ENCODE data around the gene HDAC4. TPM values are rescaled to one million over a fixed set of nuclear protein-coding genes. Genes with fewer than 3 reads are reported as not detected.

Gene HDAC4
- polyA plus RNA-seq, 2 of the 4 experiments (the other 2 are of a cell fraction), result 8.6 to 10.4 TPM

DNA sequence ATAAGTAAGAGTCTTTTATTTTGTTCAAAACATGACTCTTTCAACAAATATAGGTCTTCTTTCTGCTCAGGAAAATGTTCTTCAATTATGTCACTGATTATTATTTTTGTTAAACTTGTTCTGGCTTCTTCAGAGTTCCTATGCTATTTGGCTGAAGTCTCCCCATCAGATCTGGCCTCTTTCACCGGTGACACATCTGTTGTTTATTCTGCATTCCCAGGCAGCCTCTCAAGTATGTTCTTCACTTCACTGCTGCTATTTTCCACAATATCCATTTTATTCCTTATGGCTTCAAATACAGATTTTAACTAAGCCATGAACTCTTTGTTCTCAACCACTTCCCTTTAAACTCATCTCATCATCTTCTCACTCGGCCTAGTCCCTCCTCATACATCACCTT, 45.7 kb downstream of the HDAC4 start:
- Histone ChIP-seq H3K9me3 (peaks cover 13% of the 10 kb centered on the region), H3K4me3 (no peak overlapping the region), H3K27ac (no peak overlapping the region), H3K4me2 (no peak overlapping the region), H3K4me1 (no peaks in the 10 kb centered on the region)
- POLR2A ChIA-PET, result interaction anchor here (0.6 kb wide), 1 partner anchor 46 kb away, joined by 3 read pairs; no protein-coding TSS in a partner anchor
- WGBS (ENCODE audit: missing lambda C conversion rate), result 80% methylated on average over 2 of the region's 2 CpGs
- no peak for ATAC-seq
- no peak for DNase-seq (ENCODE audit: low read depth in 1 of 2, low spot score in 1 of 2)
- TF ChIP-seq CHD4 (IDR thresholded peaks at IDR 0.05; ENCODE audit: borderline replicate concordance) (no peak), KDM1A (IDR thresholded peaks at IDR 0.05; ENCODE audit: low read depth) (no peak), CBX8 (IDR thresholded peaks at IDR 0.05) (no peak), KDM5A (IDR thresholded peaks at IDR 0.05) (no peak), RARB (CRISPR knock-in tag; IDR thresholded peaks at IDR 0.05) (no peak), RCOR1 (IDR thresholded peaks at IDR 0.05; ENCODE audit: low read depth, low read length) (no peak), HEYL (CRISPR knock-in tag; IDR thresholded peaks at IDR 0.05) (no peak), HDAC2 (IDR thresholded peaks at IDR 0.05) (no peak), POLR2AphosphoS2 (conservative IDR thresholded peaks at IDR 0.05; ENCODE audit: low read length) (no peak)
- TF ChIP-seq, protein P1, sequence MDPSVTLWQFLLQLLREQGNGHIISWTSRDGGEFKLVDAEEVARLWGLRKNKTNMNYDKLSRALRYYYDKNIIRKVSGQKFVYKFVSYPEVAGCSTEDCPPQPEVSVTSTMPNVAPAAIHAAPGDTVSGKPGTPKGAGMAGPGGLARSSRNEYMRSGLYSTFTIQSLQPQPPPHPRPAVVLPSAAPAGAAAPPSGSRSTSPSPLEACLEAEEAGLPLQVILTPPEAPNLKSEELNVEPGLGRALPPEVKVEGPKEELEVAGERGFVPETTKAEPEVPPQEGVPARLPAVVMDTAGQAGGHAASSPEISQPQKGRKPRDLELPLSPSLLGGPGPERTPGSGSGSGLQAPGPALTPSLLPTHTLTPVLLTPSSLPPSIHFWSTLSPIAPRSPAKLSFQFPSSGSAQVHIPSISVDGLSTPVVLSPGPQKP (IDR thresholded peaks at IDR 0.05; ENCODE audit: low read depth, low read length), result no peak
- TF ChIP-seq, protein P2, sequence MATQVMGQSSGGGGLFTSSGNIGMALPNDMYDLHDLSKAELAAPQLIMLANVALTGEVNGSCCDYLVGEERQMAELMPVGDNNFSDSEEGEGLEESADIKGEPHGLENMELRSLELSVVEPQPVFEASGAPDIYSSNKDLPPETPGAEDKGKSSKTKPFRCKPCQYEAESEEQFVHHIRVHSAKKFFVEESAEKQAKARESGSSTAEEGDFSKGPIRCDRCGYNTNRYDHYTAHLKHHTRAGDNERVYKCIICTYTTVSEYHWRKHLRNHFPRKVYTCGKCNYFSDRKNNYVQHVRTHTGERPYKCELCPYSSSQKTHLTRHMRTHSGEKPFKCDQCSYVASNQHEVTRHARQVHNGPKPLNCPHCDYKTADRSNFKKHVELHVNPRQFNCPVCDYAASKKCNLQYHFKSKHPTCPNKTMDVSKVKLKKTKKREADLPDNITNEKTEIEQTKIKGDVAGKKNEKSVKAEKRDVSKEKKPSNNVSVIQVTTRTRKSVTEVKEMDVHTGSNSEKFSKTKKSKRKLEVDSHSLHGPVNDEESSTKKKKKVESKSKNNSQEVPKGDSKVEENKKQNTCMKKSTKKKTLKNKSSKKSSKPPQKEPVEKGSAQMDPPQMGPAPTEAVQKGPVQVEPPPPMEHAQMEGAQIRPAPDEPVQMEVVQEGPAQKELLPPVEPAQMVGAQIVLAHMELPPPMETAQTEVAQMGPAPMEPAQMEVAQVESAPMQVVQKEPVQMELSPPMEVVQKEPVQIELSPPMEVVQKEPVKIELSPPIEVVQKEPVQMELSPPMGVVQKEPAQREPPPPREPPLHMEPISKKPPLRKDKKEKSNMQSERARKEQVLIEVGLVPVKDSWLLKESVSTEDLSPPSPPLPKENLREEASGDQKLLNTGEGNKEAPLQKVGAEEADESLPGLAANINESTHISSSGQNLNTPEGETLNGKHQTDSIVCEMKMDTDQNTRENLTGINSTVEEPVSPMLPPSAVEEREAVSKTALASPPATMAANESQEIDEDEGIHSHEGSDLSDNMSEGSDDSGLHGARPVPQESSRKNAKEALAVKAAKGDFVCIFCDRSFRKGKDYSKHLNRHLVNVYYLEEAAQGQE (IDR thresholded peaks at IDR 0.05), result no peak
- CTCF ChIA-PET, result interaction anchor here (1.3 kb wide), 1 partner anchor 593 kb away, joined by 3 read pairs; no protein-coding TSS in a partner anchor
- no peak for FAIRE-seq

DNA sequence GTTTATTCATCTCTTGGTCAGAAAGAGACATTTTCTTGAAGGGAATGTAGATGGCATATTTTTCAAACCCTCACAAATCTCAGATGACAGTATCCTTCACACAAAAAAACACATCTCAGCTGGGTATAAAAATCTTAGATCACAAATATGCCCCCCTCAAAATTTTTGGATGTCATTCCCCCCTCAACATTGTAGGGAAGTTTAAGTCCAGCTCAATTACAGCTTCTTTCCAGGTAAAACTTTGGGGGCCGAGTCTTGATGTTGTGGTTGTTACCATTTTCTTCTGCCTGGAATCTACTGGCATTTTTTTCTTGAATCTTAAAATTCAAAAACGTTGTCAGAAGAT, 46.1 kb downstream of the HDAC4 start:
- Histone ChIP-seq H3K4me1 (no peaks in the 10 kb centered on the region), H3K27ac (no peak overlapping the region), H3K4me3 (no peak overlapping the region), H3K4me2 (no peak overlapping the region), H3K9me3 (peaks cover 13% of the 10 kb centered on the region)
- CTCF ChIA-PET, result interaction anchor here (1.3 kb wide), 1 partner anchor 594 kb away, joined by 3 read pairs; no protein-coding TSS in a partner anchor
- POLR2A ChIA-PET, result no interaction called here
- FAIRE-seq, result no peak
- TF ChIP-seq ZC3H11A (IDR thresholded peaks at IDR 0.05), result no peak
- TF ChIP-seq CEBPB (IDR thresholded peaks at IDR 0.05), result no peak
- no peak for TF ChIP-seq PHF8 (IDR thresholded peaks at IDR 0.05; ENCODE audit: borderline replicate concordance, low read depth)
- TF ChIP-seq, protein P3, sequence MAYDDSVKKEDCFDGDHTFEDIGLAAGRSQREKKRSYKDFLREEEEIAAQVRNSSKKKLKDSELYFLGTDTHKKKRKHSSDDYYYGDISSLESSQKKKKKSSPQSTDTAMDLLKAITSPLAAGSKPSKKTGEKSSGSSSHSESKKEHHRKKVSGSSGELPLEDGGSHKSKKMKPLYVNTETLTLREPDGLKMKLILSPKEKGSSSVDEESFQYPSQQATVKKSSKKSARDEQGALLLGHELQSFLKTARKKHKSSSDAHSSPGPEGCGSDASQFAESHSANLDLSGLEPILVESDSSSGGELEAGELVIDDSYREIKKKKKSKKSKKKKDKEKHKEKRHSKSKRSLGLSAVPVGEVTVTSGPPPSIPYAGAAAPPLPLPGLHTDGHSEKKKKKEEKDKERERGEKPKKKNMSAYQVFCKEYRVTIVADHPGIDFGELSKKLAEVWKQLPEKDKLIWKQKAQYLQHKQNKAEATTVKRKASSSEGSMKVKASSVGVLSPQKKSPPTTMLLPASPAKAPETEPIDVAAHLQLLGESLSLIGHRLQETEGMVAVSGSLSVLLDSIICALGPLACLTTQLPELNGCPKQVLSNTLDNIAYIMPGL (CRISPR knock-in tag; IDR thresholded peaks at IDR 0.05; ENCODE audit: borderline replicate concordance), result no peak
- no peak for TF ChIP-seq HOXA7 (CRISPR knock-in tag; IDR thresholded peaks at IDR 0.05)
- TF ChIP-seq HOXB5 (CRISPR knock-in tag; IDR thresholded peaks at IDR 0.05), result no peak
- no peak for TF ChIP-seq GATA3 (IDR thresholded peaks at IDR 0.05; ENCODE audit: borderline replicate concordance)
- no peak for TF ChIP-seq RNF2 (IDR thresholded peaks at IDR 0.05; ENCODE audit: borderline replicate concordance, low read depth)
- no peak for TF ChIP-seq RFX5 (IDR thresholded peaks at IDR 0.05)
- TF ChIP-seq, protein P4, sequence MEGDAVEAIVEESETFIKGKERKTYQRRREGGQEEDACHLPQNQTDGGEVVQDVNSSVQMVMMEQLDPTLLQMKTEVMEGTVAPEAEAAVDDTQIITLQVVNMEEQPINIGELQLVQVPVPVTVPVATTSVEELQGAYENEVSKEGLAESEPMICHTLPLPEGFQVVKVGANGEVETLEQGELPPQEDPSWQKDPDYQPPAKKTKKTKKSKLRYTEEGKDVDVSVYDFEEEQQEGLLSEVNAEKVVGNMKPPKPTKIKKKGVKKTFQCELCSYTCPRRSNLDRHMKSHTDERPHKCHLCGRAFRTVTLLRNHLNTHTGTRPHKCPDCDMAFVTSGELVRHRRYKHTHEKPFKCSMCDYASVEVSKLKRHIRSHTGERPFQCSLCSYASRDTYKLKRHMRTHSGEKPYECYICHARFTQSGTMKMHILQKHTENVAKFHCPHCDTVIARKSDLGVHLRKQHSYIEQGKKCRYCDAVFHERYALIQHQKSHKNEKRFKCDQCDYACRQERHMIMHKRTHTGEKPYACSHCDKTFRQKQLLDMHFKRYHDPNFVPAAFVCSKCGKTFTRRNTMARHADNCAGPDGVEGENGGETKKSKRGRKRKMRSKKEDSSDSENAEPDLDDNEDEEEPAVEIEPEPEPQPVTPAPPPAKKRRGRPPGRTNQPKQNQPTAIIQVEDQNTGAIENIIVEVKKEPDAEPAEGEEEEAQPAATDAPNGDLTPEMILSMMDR (IDR thresholded peaks at IDR 0.05), result no peak
- no peak for TF ChIP-seq KDM5A (IDR thresholded peaks at IDR 0.05)
- no peak for TF ChIP-seq ESRRA (IDR thresholded peaks at IDR 0.05; ENCODE audit: borderline replicate concordance, low read length)
- TF ChIP-seq JUN (IDR thresholded peaks at IDR 0.05), result no peak
- ATAC-seq, result no peak
- no peak for DNase-seq (ENCODE audit: low read depth in 1 of 2, low spot score in 1 of 2)
- 76% methylated on average over 2 of the region's 2 CpGs for WGBS (ENCODE audit: missing lambda C conversion rate)

Measured in A549 (cell line).